ENCODE data around the gene SELP. TPM values are rescaled to one million over a fixed set of nuclear protein-coding genes. Genes with fewer than 3 reads are reported as not detected.

The SELP gene
- total RNA-seq, 1 donor from 2014 or later: not detected

GRCh38 chr1:169653873-169654272 is 23.9 kb upstream of the SELP start:
- no peaks in the 10 kb centered on the region for H3K79me2 ChIP-seq (ENCODE audit: low read depth)
- no peak overlapping the region for H3K4me3 ChIP-seq
- no peak for DNase-seq (ENCODE audit: low spot score)
- TF ChIP-seq EZH2phosphoT487 (IDR thresholded peaks at IDR 0.05): no peak
- TF ChIP-seq, protein P1, sequence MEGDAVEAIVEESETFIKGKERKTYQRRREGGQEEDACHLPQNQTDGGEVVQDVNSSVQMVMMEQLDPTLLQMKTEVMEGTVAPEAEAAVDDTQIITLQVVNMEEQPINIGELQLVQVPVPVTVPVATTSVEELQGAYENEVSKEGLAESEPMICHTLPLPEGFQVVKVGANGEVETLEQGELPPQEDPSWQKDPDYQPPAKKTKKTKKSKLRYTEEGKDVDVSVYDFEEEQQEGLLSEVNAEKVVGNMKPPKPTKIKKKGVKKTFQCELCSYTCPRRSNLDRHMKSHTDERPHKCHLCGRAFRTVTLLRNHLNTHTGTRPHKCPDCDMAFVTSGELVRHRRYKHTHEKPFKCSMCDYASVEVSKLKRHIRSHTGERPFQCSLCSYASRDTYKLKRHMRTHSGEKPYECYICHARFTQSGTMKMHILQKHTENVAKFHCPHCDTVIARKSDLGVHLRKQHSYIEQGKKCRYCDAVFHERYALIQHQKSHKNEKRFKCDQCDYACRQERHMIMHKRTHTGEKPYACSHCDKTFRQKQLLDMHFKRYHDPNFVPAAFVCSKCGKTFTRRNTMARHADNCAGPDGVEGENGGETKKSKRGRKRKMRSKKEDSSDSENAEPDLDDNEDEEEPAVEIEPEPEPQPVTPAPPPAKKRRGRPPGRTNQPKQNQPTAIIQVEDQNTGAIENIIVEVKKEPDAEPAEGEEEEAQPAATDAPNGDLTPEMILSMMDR (IDR thresholded peaks at IDR 0.05): no peak
- TF ChIP-seq EZH2 (IDR thresholded peaks at IDR 0.05): no peak
- no peaks in the 10 kb centered on the region for H3K36me3 Mint-ChIP-seq
- no peaks in the 10 kb centered on the region for H3K36me3 ChIP-seq
- no peak overlapping the region for H3K9ac ChIP-seq
- no peaks in the 10 kb centered on the region for H4K20me1 ChIP-seq (ENCODE audit: low read depth)
- H3K9me3 Mint-ChIP-seq: no peaks in the 10 kb centered on the region
- H3K4me3 Mint-ChIP-seq: no peak overlapping the region
- no peaks in the 10 kb centered on the region for H3K4me1 ChIP-seq
- no peaks in the 10 kb centered on the region for H3F3A ChIP-seq (ENCODE audit: low read depth)
- no peaks in the 10 kb centered on the region for H3K4me1 Mint-ChIP-seq
- H2AFZ ChIP-seq (replicated peaks): peak overlapping the region; percentile 11
- H3K27ac Mint-ChIP-seq: no peak overlapping the region
- H3K27ac ChIP-seq: no peak overlapping the region
- no peak overlapping the region for H3K4me2 ChIP-seq
- no peaks in the 10 kb centered on the region for H3K27me3 Mint-ChIP-seq (ENCODE audit: insufficient read depth, low read depth)
- H3K27me3 ChIP-seq: no peaks in the 10 kb centered on the region
- no peaks in the 10 kb centered on the region for H3K9me3 ChIP-seq (ENCODE audit: low read depth)

DNA sequence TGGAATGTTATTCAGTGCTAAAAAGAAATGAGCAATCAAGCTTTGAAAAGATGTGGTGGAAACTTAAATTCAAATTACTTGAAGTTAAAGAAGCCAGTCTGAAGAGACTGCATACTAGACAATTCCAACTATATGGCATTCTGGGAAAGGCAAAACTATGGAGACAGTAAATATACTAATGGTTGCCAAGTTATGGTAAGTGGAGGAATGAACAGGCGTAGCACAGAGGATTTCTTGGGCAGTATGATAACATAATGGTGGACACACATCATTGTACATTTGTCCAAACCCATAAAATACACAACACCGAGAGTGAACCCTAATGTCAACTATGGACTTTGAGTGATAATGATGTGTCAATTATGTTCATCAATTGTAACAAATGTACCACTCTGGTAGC is 21.1 kb upstream of the SELP start:
- no peaks in the 10 kb centered on the region for H3K27me3 ChIP-seq
- Mint-ChIP-seq H3K27ac (no peak overlapping the region), H3K36me3 (no peaks in the 10 kb centered on the region), H3K4me3 (no peak overlapping the region), H3K9me3 (no peaks in the 10 kb centered on the region), H3K4me1 (no peaks in the 10 kb centered on the region), H3K27me3 (ENCODE audit: insufficient read depth, low read depth) (no peaks in the 10 kb centered on the region)
- no peak overlapping the region for H3K9ac ChIP-seq
- H3K4me1 ChIP-seq: no peaks in the 10 kb centered on the region
- TF ChIP-seq EZH2 (IDR thresholded peaks at IDR 0.05): no peak
- no peak for TF ChIP-seq EZH2phosphoT487 (IDR thresholded peaks at IDR 0.05)
- TF ChIP-seq, protein P1 (IDR thresholded peaks at IDR 0.05): no peak
- H3K36me3 ChIP-seq: no peaks in the 10 kb centered on the region
- no peaks in the 10 kb centered on the region for H4K20me1 ChIP-seq (ENCODE audit: low read depth)
- no peak overlapping the region for H3K4me2 ChIP-seq
- no peak overlapping the region for H3K4me3 ChIP-seq
- no peaks in the 10 kb centered on the region for H3K9me3 ChIP-seq (ENCODE audit: low read depth)
- H3F3A ChIP-seq (ENCODE audit: low read depth): no peaks in the 10 kb centered on the region
- no peak overlapping the region for H3K27ac ChIP-seq
- no peak for DNase-seq (ENCODE audit: low spot score)
- no peak overlapping the region for H2AFZ ChIP-seq (replicated peaks)
- H3K79me2 ChIP-seq (ENCODE audit: low read depth): no peaks in the 10 kb centered on the region

GRCh38 chr1:169650551-169650950 is 20.6 kb upstream of the SELP start:
- DNase-seq (ENCODE audit: low spot score): no peak
- no peaks in the 10 kb centered on the region for H3K36me3 Mint-ChIP-seq
- H2AFZ ChIP-seq (replicated peaks): no peak overlapping the region
- H3K36me3 ChIP-seq: no peaks in the 10 kb centered on the region
- no peaks in the 10 kb centered on the region for H4K20me1 ChIP-seq (ENCODE audit: low read depth)
- TF ChIP-seq EZH2phosphoT487 (IDR thresholded peaks at IDR 0.05): no peak
- TF ChIP-seq, protein P1 (IDR thresholded peaks at IDR 0.05): no peak
- TF ChIP-seq EZH2 (IDR thresholded peaks at IDR 0.05): no peak
- H3K27me3 Mint-ChIP-seq (ENCODE audit: insufficient read depth, low read depth): no peaks in the 10 kb centered on the region
- no peak overlapping the region for H3K4me3 ChIP-seq
- H3K4me1 ChIP-seq: no peaks in the 10 kb centered on the region
- H3K79me2 ChIP-seq (ENCODE audit: low read depth): no peaks in the 10 kb centered on the region
- H3K9me3 Mint-ChIP-seq: no peaks in the 10 kb centered on the region
- no peaks in the 10 kb centered on the region for H3F3A ChIP-seq (ENCODE audit: low read depth)
- no peaks in the 10 kb centered on the region for H3K4me1 Mint-ChIP-seq
- H3K27me3 ChIP-seq: no peaks in the 10 kb centered on the region
- H3K4me2 ChIP-seq: no peak overlapping the region
- H3K9me3 ChIP-seq (ENCODE audit: low read depth): no peaks in the 10 kb centered on the region
- no peak overlapping the region for H3K27ac Mint-ChIP-seq
- H3K9ac ChIP-seq: no peak overlapping the region
- no peak overlapping the region for H3K27ac ChIP-seq
- no peak overlapping the region for H3K4me3 Mint-ChIP-seq
